ENCODE measurements around the gene ZNF385D. TPM values are rescaled to one million over a fixed set of nuclear protein-coding genes. Genes with fewer than 3 reads are reported as not detected.

The ZNF385D gene
- polyA plus RNA-seq, 1 of the 3 experiments (the other 2 are of a cell fraction): 1.8 TPM

DNA sequence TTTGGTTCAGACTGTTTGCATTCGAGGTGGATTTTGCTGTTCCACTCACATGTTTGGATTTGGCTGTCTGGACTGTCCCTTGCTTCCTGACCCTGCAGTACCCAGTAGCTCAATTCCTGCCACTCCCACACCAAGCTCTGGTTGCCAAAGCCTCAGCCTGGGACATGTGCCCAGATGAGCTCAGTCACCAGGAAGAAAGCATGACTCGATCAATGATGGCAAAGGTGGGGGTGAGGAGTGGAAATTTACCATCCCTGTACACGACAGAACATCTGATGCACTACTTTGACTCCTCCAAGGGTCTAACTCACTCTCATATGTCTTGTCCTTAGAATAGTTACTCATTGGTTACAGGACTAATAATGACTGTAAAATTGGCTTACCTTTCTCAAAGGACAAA is 45.2 kb downstream of the ZNF385D start:
- Histone ChIP-seq H3K79me2 (ENCODE audit: insufficient read depth) (no peaks in the 10 kb centered on the region), H3K27ac (ENCODE audit: low read depth in 2 of 2, low read length in 1 of 2) (peak overlapping the region in 1 of 2 experiments; percentile 45; a peak in 2 of 4 replicates), H3K9me2 (no peaks in the 10 kb centered on the region), H2AFZ (ENCODE audit: low read depth) (no peak overlapping the region), H3K4me2 (0 out of 2 replicates have a peak overlapping the region, but pooled peaks have one; percentile 7), H3K9ac (no peak overlapping the region), H3F3A (replicated peaks; ENCODE audit: insufficient read depth) (peaks cover 5% of the 10 kb centered on the region), H3K4me1 (ENCODE audit: control insufficient read depth in 1 of 2, insufficient read depth in 2 of 2, low read depth in 1 of 2, low read length in 1 of 2) (peaks cover 2 to 3% of the 10 kb centered on the region in 2 experiments; a peak in 1 of 4 replicates), H3K27me3 (ENCODE audit: insufficient read depth) (no peaks in the 10 kb centered on the region), H3K36me3 (replicated peaks in 1 of 2; ENCODE audit: control insufficient read depth in 1 of 2, insufficient read depth in 2 of 2, low read length in 1 of 2) (no peaks in the 10 kb centered on the region), H3K9me3 (no peaks in the 10 kb centered on the region), H4K20me1 (ENCODE audit: insufficient read depth) (no peaks in the 10 kb centered on the region), H3K4me3 (ENCODE audit: low read depth in 2 of 2, low read length in 1 of 2) (no peak overlapping the region)
- POLR2A ChIA-PET: no interaction called here
- DNase-seq: no peak
- CTCF ChIA-PET: no interaction called here
- 9% methylated on average over 3 of the region's 3 CpGs for WGBS (ENCODE audit: low lambda C conversion rate)
- no peak for TF ChIP-seq GATA2 (CRISPR knock-in tag; IDR thresholded peaks at IDR 0.05)
- TF ChIP-seq MEF2A (IDR thresholded peaks at IDR 0.05; ENCODE audit: borderline replicate concordance, low read depth): no peak
- TF ChIP-seq, protein P1, sequence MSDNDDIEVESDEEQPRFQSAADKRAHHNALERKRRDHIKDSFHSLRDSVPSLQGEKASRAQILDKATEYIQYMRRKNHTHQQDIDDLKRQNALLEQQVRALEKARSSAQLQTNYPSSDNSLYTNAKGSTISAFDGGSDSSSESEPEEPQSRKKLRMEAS (IDR thresholded peaks at IDR 0.05; ENCODE audit: low read depth): peak; percentile 37; the same call in 1 of the 2 replicates
- peak in 1 of 2 experiments; percentile 76; a peak in 2 of 4 replicates for TF ChIP-seq EP300 (IDR thresholded peaks at IDR 0.05; ENCODE audit: borderline replicate concordance in 1 of 2, low read depth in 1 of 2, low read length in 1 of 2)
- peak; percentile 89 for TF ChIP-seq NFIC (IDR thresholded peaks at IDR 0.05; ENCODE audit: borderline replicate concordance)
- peak; percentile 70; the same call in 1 of the 2 replicates for TF ChIP-seq FOSL2 (IDR thresholded peaks at IDR 0.05; ENCODE audit: borderline replicate concordance, low read depth)
- peak; percentile 54; the same call in 1 of the 2 replicates for TF ChIP-seq RXRA (IDR thresholded peaks at IDR 0.05; ENCODE audit: borderline replicate concordance, low read depth)
- TF ChIP-seq, protein P2, sequence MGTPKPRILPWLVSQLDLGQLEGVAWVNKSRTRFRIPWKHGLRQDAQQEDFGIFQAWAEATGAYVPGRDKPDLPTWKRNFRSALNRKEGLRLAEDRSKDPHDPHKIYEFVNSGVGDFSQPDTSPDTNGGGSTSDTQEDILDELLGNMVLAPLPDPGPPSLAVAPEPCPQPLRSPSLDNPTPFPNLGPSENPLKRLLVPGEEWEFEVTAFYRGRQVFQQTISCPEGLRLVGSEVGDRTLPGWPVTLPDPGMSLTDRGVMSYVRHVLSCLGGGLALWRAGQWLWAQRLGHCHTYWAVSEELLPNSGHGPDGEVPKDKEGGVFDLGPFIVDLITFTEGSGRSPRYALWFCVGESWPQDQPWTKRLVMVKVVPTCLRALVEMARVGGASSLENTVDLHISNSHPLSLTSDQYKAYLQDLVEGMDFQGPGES (IDR thresholded peaks at IDR 0.05; ENCODE audit: low read depth, low read length): no peak
- no peak for TF ChIP-seq ELF1 (IDR thresholded peaks at IDR 0.05)
- peak; percentile 74; the same call in 1 of the 2 replicates for TF ChIP-seq TCF12 (IDR thresholded peaks at IDR 0.05)
- TF ChIP-seq FOXM1 (IDR thresholded peaks at IDR 0.05; ENCODE audit: low read depth): no peak
- no peak for TF ChIP-seq YY1 (IDR thresholded peaks at IDR 0.05; ENCODE audit: low read depth)
- TF ChIP-seq, protein P3, sequence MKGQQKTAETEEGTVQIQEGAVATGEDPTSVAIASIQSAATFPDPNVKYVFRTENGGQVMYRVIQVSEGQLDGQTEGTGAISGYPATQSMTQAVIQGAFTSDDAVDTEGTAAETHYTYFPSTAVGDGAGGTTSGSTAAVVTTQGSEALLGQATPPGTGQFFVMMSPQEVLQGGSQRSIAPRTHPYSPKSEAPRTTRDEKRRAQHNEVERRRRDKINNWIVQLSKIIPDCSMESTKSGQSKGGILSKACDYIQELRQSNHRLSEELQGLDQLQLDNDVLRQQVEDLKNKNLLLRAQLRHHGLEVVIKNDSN (IDR thresholded peaks at IDR 0.05; ENCODE audit: borderline replicate concordance, low read depth): 0 out of 2 replicates have a peak, but pooled peaks have one; percentile 9
- peak; percentile 63 for TF ChIP-seq JUND (IDR thresholded peaks at IDR 0.05)
- TF ChIP-seq, protein P4, sequence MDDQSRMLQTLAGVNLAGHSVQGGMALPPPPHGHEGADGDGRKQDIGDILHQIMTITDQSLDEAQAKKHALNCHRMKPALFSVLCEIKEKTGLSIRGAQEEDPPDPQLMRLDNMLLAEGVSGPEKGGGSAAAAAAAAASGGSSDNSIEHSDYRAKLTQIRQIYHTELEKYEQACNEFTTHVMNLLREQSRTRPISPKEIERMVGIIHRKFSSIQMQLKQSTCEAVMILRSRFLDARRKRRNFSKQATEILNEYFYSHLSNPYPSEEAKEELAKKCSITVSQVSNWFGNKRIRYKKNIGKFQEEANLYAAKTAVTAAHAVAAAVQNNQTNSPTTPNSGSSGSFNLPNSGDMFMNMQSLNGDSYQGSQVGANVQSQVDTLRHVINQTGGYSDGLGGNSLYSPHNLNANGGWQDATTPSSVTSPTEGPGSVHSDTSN (IDR thresholded peaks at IDR 0.05): peak; percentile 55; the same call in 1 of the 2 replicates
- no peak for TF ChIP-seq EZH2phosphoT487 (IDR thresholded peaks at IDR 0.05; ENCODE audit: borderline replicate concordance, low read depth)

Data from SK-N-SH (cell line).